GM10847 (cell line): ENCODE data around the gene DCDC2C.

Experiments
- POLR2A ChIP-seq: IDR thresholded peaks from 2 replicates; pipeline ENCODE4 v1.6.1; 2011; ENCODE audit not compliant: insufficient read length; ENCODE audit errors: extremely low read depth

The DCDC2C gene

GRCh38 chr2:3683748-3684454, 19.5 kb upstream of the DCDC2C start:
- TF ChIP-seq POLR2A, result no peak

DNA sequence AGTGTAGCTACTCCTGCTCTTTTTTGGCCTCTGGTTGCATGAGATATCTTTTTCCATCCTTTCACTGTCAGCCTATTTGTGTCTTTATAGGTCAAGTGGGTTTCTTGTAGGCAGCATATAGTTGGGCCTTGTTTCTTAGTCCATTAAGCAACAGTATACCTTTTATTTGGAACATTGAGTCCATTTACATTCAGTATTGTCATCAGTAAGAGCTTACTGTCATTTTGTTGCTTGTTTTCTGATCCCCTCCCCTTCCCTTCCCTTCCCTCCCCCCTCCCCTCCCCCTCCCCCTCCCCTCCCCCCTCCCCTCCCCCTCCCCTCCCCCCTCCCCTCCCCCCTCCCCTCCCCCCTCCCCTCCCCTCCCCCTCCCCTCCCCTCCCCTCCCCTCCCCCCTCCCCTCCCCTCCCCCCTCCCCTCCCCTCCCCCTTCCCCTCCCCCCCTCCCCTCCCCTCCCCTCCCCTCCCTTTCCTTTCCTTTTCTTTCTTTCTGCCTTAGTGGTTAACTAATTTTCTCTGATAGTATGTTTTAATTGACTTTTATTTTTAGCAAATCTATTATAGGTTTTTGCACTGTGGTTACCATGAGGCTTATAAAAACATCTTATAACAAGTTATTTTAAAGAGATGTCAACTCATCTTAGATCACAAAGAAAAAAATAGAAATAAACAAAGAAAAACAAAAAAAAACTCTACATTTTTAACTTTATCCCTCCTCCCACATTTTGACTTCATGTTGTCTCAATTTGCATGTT, 13.2 kb upstream of the DCDC2C start:
- TF ChIP-seq POLR2A, result no peak

DNA sequence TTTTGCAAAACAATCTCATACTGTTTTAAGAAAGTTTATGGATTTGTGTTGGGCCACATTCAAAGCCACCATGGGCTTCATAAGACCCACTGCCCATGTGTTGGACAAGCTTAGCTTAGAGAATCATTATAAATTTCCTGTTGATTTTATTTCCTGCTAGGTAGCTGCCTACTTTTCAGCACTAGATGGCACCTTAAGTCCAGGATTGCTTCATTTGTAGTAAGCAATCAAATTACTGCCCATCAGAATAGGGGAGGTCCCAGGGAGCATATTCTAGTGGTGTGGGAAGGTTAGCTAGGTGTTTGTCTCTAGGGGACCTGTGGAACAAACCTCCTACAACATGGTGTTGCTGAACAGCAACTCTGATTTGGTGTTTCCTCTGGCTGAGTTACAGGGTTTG, 11.0 kb upstream of the DCDC2C start:
- TF ChIP-seq POLR2A, result no peak

GRCh38 chr2:3696545-3696944, 6.8 kb upstream of the DCDC2C start:
- no peak for TF ChIP-seq POLR2A

DNA sequence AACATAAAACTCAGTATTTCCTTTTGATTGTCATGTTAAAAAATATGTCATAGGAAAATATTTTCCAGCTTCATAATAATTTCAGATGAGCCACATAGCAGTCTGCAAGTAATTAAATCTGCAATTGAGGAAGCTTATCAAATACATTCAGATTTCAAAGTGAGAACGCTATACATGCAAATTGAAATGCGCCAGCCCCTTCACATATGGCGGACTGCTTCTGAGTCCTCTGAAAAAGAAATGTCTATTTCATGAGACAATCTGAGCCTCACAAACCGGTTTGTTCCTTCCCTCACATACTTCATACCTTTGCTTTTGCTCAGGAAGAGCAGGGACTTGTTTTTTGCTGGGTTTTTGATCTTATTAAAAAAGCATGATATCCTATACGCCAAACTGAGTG, 2.3 kb upstream of the DCDC2C start:
- no peak for TF ChIP-seq POLR2A

GRCh38 chr2:3703757-3704355, 481 bp downstream of the DCDC2C start:
- TF ChIP-seq POLR2A, result no peak

- TF ChIP-seq POLR2A, result no peak
Observed at GRCh38 chr2:3704692-3705091, 1.3 kb downstream of the DCDC2C start.

- no peak for TF ChIP-seq POLR2A
Observed at GRCh38 chr2:3705782-3706181, 2.4 kb downstream of the DCDC2C start.

GRCh38 chr2:3706892-3707291, 3.5 kb downstream of the DCDC2C start:
- TF ChIP-seq POLR2A, result no peak

DNA sequence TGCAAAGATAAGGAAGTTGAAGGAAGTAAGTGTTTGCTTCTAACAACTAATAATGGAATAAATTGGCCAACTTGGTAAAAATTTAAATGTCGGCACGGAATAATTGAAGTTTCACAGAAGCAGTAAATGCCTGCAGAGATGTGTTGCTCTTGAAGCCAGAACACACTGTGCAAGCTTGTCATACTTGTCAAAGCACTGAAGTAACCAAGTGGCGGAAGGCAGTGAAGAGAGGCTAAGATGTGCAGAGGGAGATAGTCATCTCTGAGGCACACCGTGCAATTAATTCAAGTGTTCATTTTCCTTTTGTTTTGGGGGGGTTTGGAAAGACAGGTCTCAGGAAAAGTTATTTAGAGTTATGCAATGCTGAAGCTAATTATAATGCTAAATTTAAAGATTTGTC, 5.2 kb downstream of the DCDC2C start:
- no peak for TF ChIP-seq POLR2A

- TF ChIP-seq POLR2A, result no peak
Observed at GRCh38 chr2:3709225-3709624, 5.8 kb downstream of the DCDC2C start.

- TF ChIP-seq POLR2A, result no peak
Observed at GRCh38 chr2:3712424-3712823, 9.0 kb downstream of the DCDC2C start.

GRCh38 chr2:3712831-3713503, 9.6 kb downstream of the DCDC2C start:
- TF ChIP-seq POLR2A, result no peak

GRCh38 chr2:3718679-3719078, 15.3 kb downstream of the DCDC2C start:
- TF ChIP-seq POLR2A, result no peak

- TF ChIP-seq POLR2A, result no peak
Observed at GRCh38 chr2:3725002-3725401, 21.6 kb downstream of the DCDC2C start.
